ENCODE results near the gene TMX1. TPM values are rescaled to one million over a fixed set of nuclear protein-coding genes. Genes with fewer than 3 reads are reported as not detected.

Gene TMX1
- total RNA-seq, 2 experiments from 2014 or later: 47.3 to 47.9 TPM

DNA sequence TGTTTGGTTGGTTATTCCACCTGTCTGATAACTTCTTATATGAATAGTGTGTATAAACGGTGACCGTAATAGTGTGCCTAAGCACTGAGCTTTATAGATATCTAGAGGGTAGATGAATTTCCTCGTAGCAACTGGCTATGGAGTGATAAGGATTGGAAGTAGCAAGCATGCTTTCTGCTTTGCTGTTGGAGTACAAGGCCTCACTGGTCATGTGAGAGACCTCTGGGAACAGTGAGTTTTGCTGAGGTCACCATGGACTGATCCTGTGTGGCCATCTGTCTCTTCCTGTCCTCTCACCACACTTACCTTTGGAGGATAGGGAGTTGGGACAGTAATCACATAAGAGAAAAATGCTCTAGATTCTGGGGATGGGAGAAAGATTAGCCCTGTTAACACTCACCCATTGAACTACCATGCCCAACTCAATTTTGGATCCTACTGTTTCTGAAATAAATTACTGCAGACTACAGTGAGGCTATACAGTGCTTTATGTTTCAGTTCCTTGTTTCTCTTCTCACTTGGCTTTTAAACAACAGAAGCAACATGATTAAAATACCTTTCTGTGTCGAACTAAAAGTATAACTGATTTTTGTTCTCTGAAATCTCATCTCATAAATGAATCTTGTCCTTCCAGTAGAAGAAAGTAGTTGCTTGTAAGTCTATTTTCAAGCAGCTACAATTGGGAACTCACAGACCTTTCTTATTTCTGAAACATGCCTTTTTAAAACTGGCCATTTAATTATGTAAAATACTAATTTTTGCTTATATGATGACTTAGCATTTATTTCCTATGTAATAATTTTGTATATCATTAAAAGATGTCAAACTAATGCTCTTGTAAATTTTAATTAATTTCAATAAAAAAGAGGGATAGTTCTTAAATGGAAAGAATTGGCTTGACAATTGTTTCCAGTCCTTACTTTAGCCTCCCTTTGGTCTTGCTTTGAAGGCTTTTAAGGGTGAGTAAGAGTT is 8.3 kb downstream of the TMX1 start:
- Mint-ChIP-seq H3K4me1 (ENCODE audit: low read depth) (peaks cover 27% of the 10 kb centered on the region), H3K9me3 (ENCODE audit: insufficient read depth) (no peaks in the 10 kb centered on the region), H3K27ac (no peak overlapping the region), H3K27me3 (ENCODE audit: low read depth) (no peaks in the 10 kb centered on the region), H3K4me3 (no peak overlapping the region), H3K36me3 (ENCODE audit: low read depth) (peaks cover 72% of the 10 kb centered on the region)
- ChIA-PET CTCF (no interaction called here), POLR2A (no interaction called here)
- ATAC-seq (no peak), DNase-seq (no peak)

- ChIA-PET POLR2A (no interaction called here), CTCF (interaction anchor here (1.4 kb wide), 1 partner anchor 10 kb away, joined by 3 read pairs; no protein-coding TSS in a partner anchor)
- Mint-ChIP-seq H3K4me1 (ENCODE audit: low read depth) (no peaks in the 10 kb centered on the region), H3K9me3 (ENCODE audit: insufficient read depth) (no peaks in the 10 kb centered on the region), H3K4me3 (no peak overlapping the region), H3K27ac (no peak overlapping the region), H3K36me3 (ENCODE audit: low read depth) (peaks cover 69% of the 10 kb centered on the region), H3K27me3 (ENCODE audit: low read depth) (no peaks in the 10 kb centered on the region)
- DNase-seq (no peak), ATAC-seq (no peak)
Observed at GRCh38 chr14:51251486-51251885, 11.4 kb downstream of the TMX1 start.

DNA sequence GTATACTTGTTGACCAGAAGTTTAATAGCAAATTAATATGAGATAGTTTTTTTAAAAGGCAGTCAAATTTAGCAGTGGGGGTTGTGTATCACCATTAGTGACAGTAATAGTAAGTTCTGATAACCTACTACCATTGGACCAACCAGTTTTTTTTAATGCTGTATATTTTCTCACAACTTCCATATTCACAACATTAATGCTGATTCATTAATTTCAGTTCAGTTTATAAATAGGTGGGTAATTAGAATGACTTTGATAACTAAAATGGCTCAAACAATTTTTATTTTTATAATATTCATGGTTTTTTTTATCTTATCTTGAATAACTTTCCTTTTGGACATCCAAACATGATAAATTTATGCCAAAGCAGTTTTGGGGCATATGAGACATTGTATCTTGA is 13.8 kb downstream of the TMX1 start:
- DNase-seq (no peak), ATAC-seq (no peak)
- Mint-ChIP-seq H3K27ac (no peak overlapping the region), H3K27me3 (ENCODE audit: low read depth) (no peaks in the 10 kb centered on the region), H3K9me3 (ENCODE audit: insufficient read depth) (peaks cover 5% of the 10 kb centered on the region), H3K4me3 (no peak overlapping the region), H3K4me1 (ENCODE audit: low read depth) (no peaks in the 10 kb centered on the region), H3K36me3 (ENCODE audit: low read depth) (peaks cover 72% of the 10 kb centered on the region)
- CTCF ChIA-PET: no interaction called here
- POLR2A ChIA-PET: no interaction called here

DNA sequence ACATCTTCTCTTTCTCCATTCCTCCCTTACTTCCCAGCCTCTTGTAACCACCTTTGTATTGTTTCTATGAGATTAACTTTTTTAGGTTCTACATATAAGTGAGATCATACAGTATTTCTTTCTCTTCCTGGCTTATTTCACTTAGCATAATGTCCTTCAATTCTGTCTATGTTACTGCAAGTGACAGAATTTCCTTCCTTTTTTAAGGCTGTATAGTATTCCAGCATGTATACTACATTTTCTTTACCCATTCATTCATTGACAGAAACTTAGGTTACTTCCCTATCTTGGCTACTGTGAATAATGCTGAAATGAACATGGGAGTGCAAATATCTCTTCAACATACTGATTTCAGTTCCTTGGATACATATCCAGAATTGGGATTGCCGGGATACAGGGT is 18.2 kb downstream of the TMX1 start:
- Mint-ChIP-seq H3K9me3 (ENCODE audit: insufficient read depth) (peaks cover 5% of the 10 kb centered on the region), H3K36me3 (ENCODE audit: low read depth) (peaks cover 58% of the 10 kb centered on the region), H3K27me3 (ENCODE audit: low read depth) (no peaks in the 10 kb centered on the region), H3K27ac (no peak overlapping the region), H3K4me3 (no peak overlapping the region), H3K4me1 (ENCODE audit: low read depth) (peaks cover 2% of the 10 kb centered on the region)
- no peak for ATAC-seq
- DNase-seq: no peak
- POLR2A ChIA-PET: no interaction called here
- CTCF ChIA-PET: no interaction called here

- ChIA-PET POLR2A (no interaction called here), CTCF (no interaction called here)
- peaks cover 5% of the 10 kb centered on the region for H3K9me3 Mint-ChIP-seq (ENCODE audit: insufficient read depth)
- H3K27ac Mint-ChIP-seq: no peak overlapping the region
- H3K4me3 Mint-ChIP-seq: no peak overlapping the region
- ATAC-seq (no peak), DNase-seq (no peak)
- H3K4me1 Mint-ChIP-seq (ENCODE audit: low read depth): peaks cover 2% of the 10 kb centered on the region
- H3K27me3 Mint-ChIP-seq (ENCODE audit: low read depth): no peaks in the 10 kb centered on the region
- peaks cover 55% of the 10 kb centered on the region for H3K36me3 Mint-ChIP-seq (ENCODE audit: low read depth)
Observed at GRCh38 chr14:51258788-51259187, 18.7 kb downstream of the TMX1 start.

GRCh38 chr14:51260225-51260624 is 20.2 kb downstream of the TMX1 start:
- DNase-seq: no peak
- Mint-ChIP-seq H3K4me3 (no peak overlapping the region), H3K9me3 (ENCODE audit: insufficient read depth) (peaks cover 5% of the 10 kb centered on the region), H3K27ac (no peak overlapping the region), H3K36me3 (ENCODE audit: low read depth) (peaks cover 49% of the 10 kb centered on the region), H3K4me1 (ENCODE audit: low read depth) (peaks cover 2% of the 10 kb centered on the region), H3K27me3 (ENCODE audit: low read depth) (no peaks in the 10 kb centered on the region)
- ChIA-PET CTCF (interaction anchor here (1.2 to 1.3 kb wide), 2 partner anchors 24 to 521 kb away, joined by 4 to 5 read pairs; no protein-coding TSS in a partner anchor), POLR2A (no interaction called here)
- no peak for ATAC-seq

DNA sequence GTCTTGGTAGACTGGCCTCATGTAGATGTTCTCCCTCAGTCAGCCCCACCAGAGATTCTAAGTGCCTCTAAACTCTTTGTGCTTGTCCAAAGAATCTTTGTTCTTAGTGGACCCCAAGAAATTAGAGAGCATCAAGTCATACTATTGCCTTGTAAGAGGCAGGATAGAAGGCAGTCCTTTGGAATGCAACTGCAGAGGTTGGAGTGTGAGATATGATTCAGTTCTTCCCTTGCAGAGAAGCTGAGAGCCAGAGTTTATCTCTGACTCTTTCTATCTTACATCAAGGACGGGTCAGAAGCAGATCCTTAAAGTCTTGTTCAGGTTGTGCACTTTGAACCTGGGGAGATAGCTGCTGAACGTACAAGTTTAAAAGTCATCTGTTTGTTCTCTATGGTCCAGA is 21.1 kb downstream of the TMX1 start:
- ATAC-seq (no peak), DNase-seq (no peak)
- H3K9me3 Mint-ChIP-seq (ENCODE audit: insufficient read depth): peaks cover 5% of the 10 kb centered on the region
- peaks cover 43% of the 10 kb centered on the region for H3K36me3 Mint-ChIP-seq (ENCODE audit: low read depth)
- ChIA-PET POLR2A (no interaction called here), CTCF (interaction anchor here (1.3 kb wide), 1 partner anchor 23 kb away, joined by 4 read pairs; no protein-coding TSS in a partner anchor)
- no peaks in the 10 kb centered on the region for H3K27me3 Mint-ChIP-seq (ENCODE audit: low read depth)
- H3K4me3 Mint-ChIP-seq: no peak overlapping the region
- peaks cover 2% of the 10 kb centered on the region for H3K4me1 Mint-ChIP-seq (ENCODE audit: low read depth)
- H3K27ac Mint-ChIP-seq: no peak overlapping the region

- Mint-ChIP-seq H3K4me1 (ENCODE audit: low read depth) (peaks cover 2% of the 10 kb centered on the region), H3K4me3 (no peak overlapping the region), H3K27me3 (ENCODE audit: low read depth) (no peaks in the 10 kb centered on the region), H3K9me3 (ENCODE audit: insufficient read depth) (peaks cover 5% of the 10 kb centered on the region), H3K36me3 (ENCODE audit: low read depth) (peaks cover 35% of the 10 kb centered on the region), H3K27ac (no peak overlapping the region)
- ATAC-seq (no peak), DNase-seq (no peak)
- ChIA-PET CTCF (interaction anchor here (1.0 to 1.3 kb wide), 2 partner anchors 8 to 21 kb away, joined by 3 read pairs; no protein-coding TSS in a partner anchor), POLR2A (interaction anchor here (1.0 kb wide), 1 partner anchor 17 kb away, joined by 3 read pairs; no protein-coding TSS in a partner anchor)
Observed at GRCh38 chr14:51262868-51263267, 22.8 kb downstream of the TMX1 start.

GRCh38 chr14:51269634-51270033 is 29.6 kb downstream of the TMX1 start:
- Mint-ChIP-seq H3K36me3 (ENCODE audit: low read depth) (peaks cover 7% of the 10 kb centered on the region), H3K27me3 (ENCODE audit: low read depth) (no peaks in the 10 kb centered on the region), H3K4me3 (no peak overlapping the region), H3K27ac (no peak overlapping the region), H3K9me3 (ENCODE audit: insufficient read depth) (no peaks in the 10 kb centered on the region), H3K4me1 (ENCODE audit: low read depth) (no peaks in the 10 kb centered on the region)
- ChIA-PET POLR2A (no interaction called here), CTCF (interaction anchor here (1.4 to 3.3 kb wide), 2 partner anchors 14 to 506 kb away, joined by 3 to 19 read pairs; no protein-coding TSS in a partner anchor)
- ATAC-seq (no peak), DNase-seq (no peak)

DNA sequence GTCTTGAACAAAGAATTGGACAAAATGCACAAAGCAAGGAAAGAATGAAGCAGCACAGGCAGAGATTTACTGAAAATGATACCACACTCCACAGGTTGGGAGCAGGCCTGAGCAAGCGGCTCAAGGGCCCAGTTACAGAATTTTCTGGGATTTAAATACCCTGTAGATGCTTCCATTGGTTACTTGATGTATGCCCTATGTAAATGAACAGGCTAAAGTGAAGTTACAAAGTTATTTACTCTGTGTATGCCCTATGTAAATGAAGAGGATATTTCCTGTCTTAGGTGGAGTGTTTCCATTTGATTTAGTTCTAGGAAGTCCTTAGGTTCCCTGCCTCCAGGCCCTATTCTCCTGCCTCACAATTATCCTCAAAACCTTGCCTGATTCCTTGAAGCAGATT is 36.6 kb downstream of the TMX1 start:
- no peak overlapping the region for H3K4me3 Mint-ChIP-seq
- no peaks in the 10 kb centered on the region for H3K4me1 Mint-ChIP-seq (ENCODE audit: low read depth)
- no peaks in the 10 kb centered on the region for H3K27me3 Mint-ChIP-seq (ENCODE audit: low read depth)
- H3K27ac Mint-ChIP-seq: no peak overlapping the region
- peaks cover 2% of the 10 kb centered on the region for H3K36me3 Mint-ChIP-seq (ENCODE audit: low read depth)
- ATAC-seq (no peak), DNase-seq (no peak)
- no peaks in the 10 kb centered on the region for H3K9me3 Mint-ChIP-seq (ENCODE audit: insufficient read depth)
- ChIA-PET CTCF (interaction anchor here (0.7 kb wide), 1 partner anchor 500 kb away, joined by 3 read pairs; no protein-coding TSS in a partner anchor), POLR2A (interaction anchor here (0.6 kb wide), 1 partner anchor 31 kb away, joined by 3 read pairs; no protein-coding TSS in a partner anchor)

- H3K4me3 Mint-ChIP-seq: no peak overlapping the region
- no peaks in the 10 kb centered on the region for H3K4me1 Mint-ChIP-seq (ENCODE audit: low read depth)
- H3K9me3 Mint-ChIP-seq (ENCODE audit: insufficient read depth): no peaks in the 10 kb centered on the region
- H3K27me3 Mint-ChIP-seq (ENCODE audit: low read depth): no peaks in the 10 kb centered on the region
- H3K36me3 Mint-ChIP-seq (ENCODE audit: low read depth): peaks cover 2% of the 10 kb centered on the region
- ATAC-seq: no peak
- H3K27ac Mint-ChIP-seq: no peak overlapping the region
- no peak for DNase-seq
- POLR2A ChIA-PET: no interaction called here
- CTCF ChIA-PET: interaction anchor here (1.2 kb wide), 1 partner anchor 501 kb away, joined by 3 read pairs; no protein-coding TSS in a partner anchor
Observed at GRCh38 chr14:51277753-51278415, 37.8 kb downstream of the TMX1 start.

DNA sequence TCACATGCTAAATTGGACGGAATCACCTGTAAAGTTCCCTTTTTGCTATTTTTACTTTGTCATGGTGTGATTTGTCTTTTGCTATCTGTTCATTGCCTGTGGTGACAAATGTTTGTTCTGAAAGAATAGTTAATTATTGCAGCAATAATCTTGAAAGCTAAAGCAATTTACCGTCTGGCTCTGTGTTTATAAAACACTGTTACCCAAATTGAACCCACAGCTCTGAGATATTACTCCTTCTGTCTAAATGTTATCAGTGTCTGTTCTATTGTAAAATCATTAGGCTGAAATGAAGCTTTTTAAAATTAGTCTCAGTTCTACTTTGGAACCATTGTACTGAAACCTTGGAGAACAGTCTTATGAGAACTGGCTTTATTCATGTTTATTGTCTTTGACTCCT is 42.5 kb downstream of the TMX1 start:
- Mint-ChIP-seq H3K27me3 (ENCODE audit: low read depth) (no peaks in the 10 kb centered on the region), H3K4me1 (ENCODE audit: low read depth) (peaks cover 1% of the 10 kb centered on the region), H3K4me3 (no peak overlapping the region), H3K36me3 (ENCODE audit: low read depth) (no peaks in the 10 kb centered on the region), H3K9me3 (ENCODE audit: insufficient read depth) (no peaks in the 10 kb centered on the region), H3K27ac (no peak overlapping the region)
- POLR2A ChIA-PET: no interaction called here
- DNase-seq (no peak), ATAC-seq (no peak)
- CTCF ChIA-PET: interaction anchor here (0.6 to 5.4 kb wide), 19 partner anchors 8 to 696 kb away, joined by 3 to 50 read pairs (median 4); partner anchors contain the start of genes FRMD6 and TRIM9

All from activated CD8-positive, alpha-beta T cell treated with anti-CD3 and anti-CD28 coated beads, Interleukin-2, amount 10 ng/mL, durations not matched to agents 7 days and 5 days (primary cell).